GM19043 (cell line): ENCODE results near the gene CHST9.
"Not testable (repeated sequence)": the region's sequence is repeated elsewhere in the genome, so short reads cannot be mapped to it uniquely, and the experiment has no call there.

Experiments
- ATAC-seq: cut with Tn5 transposase; IDR thresholded peaks from one replicate; pipeline ENCODE4 v1.9.1; 2021; ENCODE audit warnings: low read depth; ENCODE audit not compliant: unreplicated experiment

The CHST9 gene, protein sequence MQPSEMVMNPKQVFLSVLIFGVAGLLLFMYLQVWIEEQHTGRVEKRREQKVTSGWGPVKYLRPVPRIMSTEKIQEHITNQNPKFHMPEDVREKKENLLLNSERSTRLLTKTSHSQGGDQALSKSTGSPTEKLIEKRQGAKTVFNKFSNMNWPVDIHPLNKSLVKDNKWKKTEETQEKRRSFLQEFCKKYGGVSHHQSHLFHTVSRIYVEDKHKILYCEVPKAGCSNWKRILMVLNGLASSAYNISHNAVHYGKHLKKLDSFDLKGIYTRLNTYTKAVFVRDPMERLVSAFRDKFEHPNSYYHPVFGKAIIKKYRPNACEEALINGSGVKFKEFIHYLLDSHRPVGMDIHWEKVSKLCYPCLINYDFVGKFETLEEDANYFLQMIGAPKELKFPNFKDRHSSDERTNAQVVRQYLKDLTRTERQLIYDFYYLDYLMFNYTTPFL

GRCh38 chr18:27185025-27185763 lies at the start of gene CHST9:
Gene CHST9, minus strand, starts transcription at chr18:27185308. Its CDS starts 42,499 bp downstream, at chr18:27142809.
- ATAC-seq, result no peak

DNA sequence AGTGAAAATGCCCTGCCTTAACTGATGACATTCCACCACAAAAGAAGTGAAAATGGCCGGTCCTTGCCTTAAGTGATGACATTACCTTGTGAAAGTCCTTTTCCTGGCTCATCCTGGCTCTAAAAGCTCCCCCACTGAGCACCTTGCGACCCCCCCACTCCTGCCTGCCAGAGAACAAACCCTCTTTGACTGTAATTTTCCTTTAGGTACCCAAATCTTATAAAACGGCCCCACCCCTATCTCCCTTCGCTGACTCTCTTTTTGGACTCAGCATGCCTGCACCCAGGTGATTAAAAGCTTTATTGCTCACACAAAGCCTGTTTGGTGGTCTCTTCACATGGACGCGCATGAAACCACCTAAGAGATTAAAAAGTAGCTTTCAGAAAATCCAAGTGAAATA lies 47.2 kb upstream of the CHST9 start:
- ATAC-seq, result not testable (repeated sequence)

DNA sequence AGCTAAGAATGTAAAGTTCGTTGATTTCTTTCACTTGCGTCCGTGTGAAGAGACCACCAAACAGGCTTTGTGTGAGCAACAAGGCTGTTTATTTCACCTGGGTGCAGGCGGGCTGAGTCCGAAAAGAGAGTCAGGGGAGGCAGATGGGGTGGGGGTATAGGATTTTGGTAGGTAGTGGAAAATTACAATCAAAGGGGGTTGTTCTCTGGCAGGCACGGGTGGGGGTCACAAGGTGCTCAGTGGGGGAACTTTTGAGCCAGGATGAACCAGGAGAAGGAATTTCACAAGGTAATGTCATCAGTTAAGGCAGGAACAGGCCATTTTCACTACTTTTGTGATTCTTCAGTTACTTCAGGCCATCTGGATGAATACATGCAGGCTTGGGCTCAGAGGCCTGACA lies 46.6 kb upstream of the CHST9 start:
- not testable (repeated sequence) for ATAC-seq

DNA sequence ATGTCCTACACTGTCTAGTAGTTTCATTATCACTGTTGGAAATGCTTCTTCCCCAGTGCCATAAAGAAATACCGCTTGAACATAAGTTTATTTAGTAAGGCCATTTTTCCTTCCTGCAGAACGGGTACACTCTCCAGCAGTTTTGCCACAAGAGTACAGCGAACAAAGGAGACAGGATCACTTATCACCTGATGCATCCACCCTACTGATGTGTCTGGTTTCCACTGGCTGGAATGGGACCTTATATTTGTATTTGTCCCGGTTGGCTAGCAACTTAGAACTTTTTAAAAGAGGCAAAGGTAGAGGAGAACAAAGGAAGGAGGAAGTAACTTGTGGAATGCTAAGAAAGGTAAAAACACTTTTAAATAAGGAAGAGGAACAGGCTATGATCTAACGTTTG lies 46.1 kb upstream of the CHST9 start:
- not testable (repeated sequence) for ATAC-seq

DNA sequence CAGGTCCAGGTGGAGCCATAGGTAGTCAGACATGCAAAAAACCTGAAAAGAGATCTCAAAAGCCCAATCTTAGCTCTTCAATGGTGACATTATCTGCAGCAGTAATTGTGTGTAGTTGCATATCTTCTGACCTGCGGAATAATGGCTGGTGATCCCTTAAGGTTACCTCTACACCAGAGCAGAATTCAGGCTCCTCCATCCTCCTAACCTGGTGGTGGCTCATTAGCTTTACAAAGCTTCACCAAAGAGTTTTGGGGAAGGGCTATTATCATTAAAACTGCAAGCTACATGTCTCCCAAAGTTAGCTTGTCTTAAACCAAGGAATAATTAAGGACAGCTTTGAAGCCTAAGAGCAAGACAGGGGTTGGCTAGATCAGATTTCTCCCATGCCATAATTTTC lies 42.6 kb upstream of the CHST9 start:
- ATAC-seq, result no peak

GRCh38 chr18:27226556-27227075 lies 41.5 kb upstream of the CHST9 start:
- no peak for ATAC-seq

- no peak for ATAC-seq
Observed at GRCh38 chr18:27225947-27226481, 40.9 kb upstream of the CHST9 start.

GRCh38 chr18:27223526-27224291 lies 38.6 kb upstream of the CHST9 start:
- ATAC-seq, result no peak

DNA sequence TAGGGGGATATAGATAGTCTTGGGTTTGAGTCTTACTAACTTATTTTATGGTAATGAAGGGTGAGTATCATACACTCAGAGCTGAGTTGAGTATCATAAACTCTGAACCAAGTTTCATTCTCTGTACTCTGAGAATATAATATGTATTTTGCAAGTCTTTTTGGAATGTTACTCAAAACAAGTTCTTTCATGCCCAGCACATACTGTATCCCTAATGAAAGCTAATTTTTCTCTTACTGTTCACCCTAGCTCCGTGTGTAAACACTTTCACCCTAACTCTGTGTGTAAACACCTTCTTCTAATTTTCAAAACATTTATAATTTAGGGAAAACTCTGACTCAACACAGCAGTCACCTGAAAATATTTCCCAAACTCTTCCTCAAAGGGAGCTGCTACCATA lies 29.7 kb upstream of the CHST9 start:
- no peak for ATAC-seq

DNA sequence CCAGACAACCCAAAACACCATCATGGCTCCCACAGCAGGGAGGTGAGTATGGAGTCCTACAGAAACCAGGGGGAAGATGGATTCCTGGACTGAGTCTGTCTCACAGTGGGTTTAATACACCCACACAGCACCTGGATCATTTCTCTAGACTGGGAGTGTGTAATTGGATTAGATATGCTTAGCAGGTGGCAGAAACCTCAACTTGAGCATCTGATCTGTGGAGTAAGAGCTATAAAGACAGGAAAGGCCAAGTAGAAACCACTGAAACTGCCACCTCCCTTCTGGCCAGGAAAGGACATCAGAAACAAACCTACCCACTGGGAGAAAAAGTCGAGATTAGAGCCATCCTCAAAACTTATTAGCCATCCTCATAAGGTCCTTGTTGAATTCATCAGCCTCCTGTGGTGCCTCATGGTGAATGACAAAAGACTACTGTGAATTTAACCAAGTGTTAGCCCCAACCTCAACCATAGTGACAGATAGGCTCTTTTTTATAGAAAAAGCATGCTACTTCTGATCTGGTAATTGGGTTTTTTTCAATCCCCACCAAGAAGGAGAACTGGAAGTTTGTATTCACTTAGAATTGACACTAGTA lies 28.1 kb upstream of the CHST9 start:
- no peak for ATAC-seq

DNA sequence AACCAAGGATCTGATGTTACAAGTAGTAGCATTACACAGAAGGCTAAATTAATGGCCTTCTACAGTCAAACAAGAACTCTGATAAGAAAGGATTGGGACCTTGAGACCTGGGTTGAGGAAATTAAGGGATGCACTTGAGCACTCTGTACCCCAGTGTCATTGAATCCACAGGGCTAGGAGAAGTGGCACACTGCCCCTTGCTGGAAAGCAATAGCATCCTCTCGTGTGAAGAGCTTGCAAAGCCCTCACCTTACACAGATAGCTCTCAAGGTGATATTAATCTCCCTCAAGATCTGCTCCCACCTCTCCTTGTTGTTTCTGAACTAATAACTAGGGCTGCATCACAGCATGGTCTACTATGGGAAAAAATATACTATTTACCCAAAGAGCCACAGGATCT lies 26.5 kb upstream of the CHST9 start:
- ATAC-seq, result no peak

- ATAC-seq, result no peak
Observed at GRCh38 chr18:27206411-27206810, 21.3 kb upstream of the CHST9 start.

GRCh38 chr18:27202741-27203140 lies 17.6 kb upstream of the CHST9 start:
- no peak for ATAC-seq

DNA sequence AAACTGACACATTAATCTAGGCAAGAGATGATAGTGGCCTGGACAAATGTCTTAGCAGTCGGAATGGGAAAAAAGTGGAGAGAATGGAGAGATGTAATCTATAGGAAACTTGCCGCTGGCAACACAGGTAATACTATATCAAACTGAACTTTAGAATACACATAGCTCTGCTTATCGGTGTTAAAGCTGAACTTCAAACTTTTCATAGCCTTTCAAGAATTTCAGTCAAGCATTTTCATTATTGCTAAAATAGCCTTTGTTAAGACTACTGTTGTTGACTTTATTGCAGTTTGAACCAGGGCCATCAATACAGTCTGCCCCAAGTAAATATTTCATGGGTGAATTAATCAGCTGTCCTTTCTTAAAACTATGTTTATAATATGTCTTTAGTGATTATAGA lies 12.9 kb upstream of the CHST9 start:
- no peak for ATAC-seq

DNA sequence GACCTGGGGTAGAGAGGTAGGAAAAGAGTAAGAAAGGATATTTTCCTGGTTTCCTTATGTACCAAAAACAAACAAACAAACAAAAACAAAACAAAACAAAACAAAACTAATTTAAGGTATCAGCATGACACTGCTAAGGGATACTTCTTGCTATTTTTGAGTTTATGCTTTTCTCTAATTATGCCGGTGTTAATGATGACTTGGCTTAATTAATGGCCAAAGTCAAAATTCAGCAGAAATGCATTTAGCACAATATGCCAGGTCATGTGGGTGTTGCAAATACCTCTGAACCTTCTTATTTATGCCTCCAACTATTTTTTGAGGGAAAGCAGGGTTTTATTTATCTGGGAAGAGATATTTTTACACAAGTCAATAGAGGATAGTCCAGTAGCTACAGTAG lies 3.2 kb upstream of the CHST9 start:
- ATAC-seq, result no peak

GRCh38 chr18:27185897-27186296 lies 789 bp upstream of the CHST9 start:
- no peak for ATAC-seq

- ATAC-seq, result no peak
Observed at GRCh38 chr18:27184115-27185024, 738 bp downstream of the CHST9 start.

DNA sequence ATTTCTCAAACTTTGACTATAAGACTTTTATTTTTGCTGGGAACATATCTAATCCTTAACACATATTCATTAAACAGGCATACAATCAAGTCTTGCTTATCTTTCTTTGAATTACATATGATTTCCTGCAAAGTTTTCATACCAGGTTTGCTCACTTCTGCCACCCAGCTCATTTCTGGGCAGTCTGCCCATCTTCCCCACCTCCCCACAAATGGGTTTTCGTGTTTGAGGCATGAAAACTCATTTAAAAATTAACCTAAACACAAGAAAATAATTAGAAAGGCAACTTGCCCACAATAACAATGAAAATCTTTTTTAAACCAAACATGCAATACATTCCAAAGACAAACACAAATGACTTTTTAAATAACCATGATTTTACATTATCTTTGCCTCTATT lies 3.4 kb downstream of the CHST9 start:
- no peak for ATAC-seq

- ATAC-seq, result no peak
Observed at GRCh38 chr18:27178424-27178823, 6.7 kb downstream of the CHST9 start.
